Testis (tissue), 2 donors: Measurements from ENCODE around the gene KRTAP5-6.
"Not testable (repeated sequence)": the region's sequence is repeated elsewhere in the genome, so short reads cannot be mapped to it uniquely, and the experiment has no call there.

Experiments
- POLR2A ChIP-seq: fragments of 450-650 bp; IDR thresholded peaks from one replicate; pipeline ENCODE4 v1.6.1; 2017; ENCODE audit warnings: antibody characterized with exemption, mild to moderate bottlenecking, moderate library complexity
- TF ChIP-seq, protein P1 (sequence below), 3 experiments: fragments of 450-650 bp in 2 of 3; fragments of 200-600 bp in 1 of 3; sonication (generic) in 1 of 3; IDR thresholded peaks; one replicate each; pipeline ENCODE4 v1.5.1; 2016 to 2019; ENCODE audit warnings: antibody characterized with exemption in 3 of 3, mild to moderate bottlenecking in 2 of 3, moderate library complexity in 1 of 3

DNA sequence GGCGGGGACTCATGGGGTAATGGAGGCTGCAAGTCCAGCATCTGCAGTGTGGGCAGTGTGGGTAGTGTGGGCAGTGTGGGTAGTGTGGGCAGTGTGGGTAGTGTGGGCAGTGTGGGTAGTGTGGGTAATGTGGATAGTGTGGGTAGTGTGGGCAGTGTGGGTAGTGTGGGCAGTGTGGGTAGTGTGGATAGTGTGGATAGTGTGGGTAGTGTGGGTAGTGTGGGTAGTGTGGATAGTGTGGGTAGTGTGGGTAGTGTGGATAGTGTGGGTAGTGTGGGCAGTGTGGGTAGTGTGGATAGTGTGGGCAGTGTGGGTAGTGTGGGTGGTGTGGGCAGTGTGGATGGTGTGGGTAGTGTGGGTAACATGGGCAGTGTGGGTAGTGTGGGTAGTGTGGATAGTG is 26.5 kb upstream of the KRTAP5-6 start:
- TF ChIP-seq, protein P1, sequence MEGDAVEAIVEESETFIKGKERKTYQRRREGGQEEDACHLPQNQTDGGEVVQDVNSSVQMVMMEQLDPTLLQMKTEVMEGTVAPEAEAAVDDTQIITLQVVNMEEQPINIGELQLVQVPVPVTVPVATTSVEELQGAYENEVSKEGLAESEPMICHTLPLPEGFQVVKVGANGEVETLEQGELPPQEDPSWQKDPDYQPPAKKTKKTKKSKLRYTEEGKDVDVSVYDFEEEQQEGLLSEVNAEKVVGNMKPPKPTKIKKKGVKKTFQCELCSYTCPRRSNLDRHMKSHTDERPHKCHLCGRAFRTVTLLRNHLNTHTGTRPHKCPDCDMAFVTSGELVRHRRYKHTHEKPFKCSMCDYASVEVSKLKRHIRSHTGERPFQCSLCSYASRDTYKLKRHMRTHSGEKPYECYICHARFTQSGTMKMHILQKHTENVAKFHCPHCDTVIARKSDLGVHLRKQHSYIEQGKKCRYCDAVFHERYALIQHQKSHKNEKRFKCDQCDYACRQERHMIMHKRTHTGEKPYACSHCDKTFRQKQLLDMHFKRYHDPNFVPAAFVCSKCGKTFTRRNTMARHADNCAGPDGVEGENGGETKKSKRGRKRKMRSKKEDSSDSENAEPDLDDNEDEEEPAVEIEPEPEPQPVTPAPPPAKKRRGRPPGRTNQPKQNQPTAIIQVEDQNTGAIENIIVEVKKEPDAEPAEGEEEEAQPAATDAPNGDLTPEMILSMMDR (IDR thresholded peaks at IDR 0.05) = not testable (repeated sequence)
- not testable (repeated sequence) for TF ChIP-seq POLR2A
